ENCODE data around the gene FRAS1. TPM values are rescaled to one million over a fixed set of nuclear protein-coding genes. Genes with fewer than 3 reads are reported as not detected.

Gene FRAS1
- total and polyA plus RNA-seq, 2 donors (not counting 3 experiments of a cell fraction or from before 2014, with no cell fraction given): 1.4 to 3.6 TPM

DNA sequence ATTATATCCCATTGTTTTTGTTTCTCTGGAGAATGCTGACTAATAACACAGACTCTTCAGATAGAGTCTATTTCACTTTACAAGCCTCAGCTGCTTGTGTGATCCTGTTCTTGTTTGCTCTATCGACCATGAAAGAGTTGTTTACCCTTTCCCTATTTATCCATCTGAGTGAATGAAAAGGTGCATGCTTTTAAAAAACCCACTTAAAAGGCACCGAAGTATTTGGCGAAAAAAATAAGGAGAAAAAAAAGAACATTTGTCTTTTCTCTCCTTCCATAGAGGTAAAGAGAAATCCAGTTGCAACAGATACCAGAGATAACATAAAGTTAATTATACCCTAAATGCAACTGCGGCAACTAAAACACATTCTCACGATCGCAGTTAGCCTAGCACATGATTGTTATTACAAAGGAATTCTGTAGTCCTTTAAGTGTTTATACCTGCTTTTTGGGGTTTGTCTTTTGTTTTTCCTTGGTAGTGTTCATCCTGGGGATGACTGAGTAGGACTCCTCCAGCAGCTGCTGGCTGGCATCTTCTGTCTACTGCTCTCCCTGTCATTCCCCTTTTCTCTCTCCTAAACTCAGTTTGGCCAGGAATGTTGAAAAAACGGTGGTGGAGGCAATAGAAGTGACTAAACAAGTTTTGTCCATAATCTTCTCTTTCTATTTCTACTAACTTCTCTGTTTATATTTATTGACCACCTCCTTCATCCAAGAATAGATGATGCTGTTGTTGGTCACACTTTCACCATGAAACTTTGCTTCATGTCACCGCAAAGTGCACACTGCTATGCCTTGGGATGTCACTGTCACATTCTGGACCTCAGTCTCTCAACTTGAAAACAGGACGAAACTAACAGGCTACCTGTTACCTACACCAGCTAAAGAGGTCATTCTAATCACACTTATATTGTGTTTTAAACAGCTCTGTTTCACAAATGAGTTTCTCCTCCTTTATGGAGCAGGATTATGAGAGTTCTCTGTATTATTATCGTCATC lies 41.9 kb upstream of the FRAS1 start:
- no peak overlapping the region for H3K4me3 ChIP-seq (replicated peaks in 1 of 3; ENCODE audit: insufficient read depth in 1 of 3, low read depth in 1 of 3, low read length in 3 of 3)
- no peak overlapping the region for H3K9ac ChIP-seq (replicated peaks; ENCODE audit: extremely low read depth, insufficient read depth, low read length)
- intact Hi-C loops (cut with micrococcal nuclease): no loop called here
- no peaks in the 10 kb centered on the region for H3K9me3 ChIP-seq (replicated peaks; ENCODE audit: control insufficient read depth, insufficient read depth, low read length)
- H3K27me3 ChIP-seq (ENCODE audit: control insufficient read depth in 2 of 2, insufficient read depth in 2 of 2, low read length in 2 of 2): no peaks in the 10 kb centered on the region
- no peaks in the 10 kb centered on the region for H3K79me2 ChIP-seq (ENCODE audit: control insufficient read depth, insufficient read depth, low read length)
- ChIA-PET CTCF (no interaction called here), POLR2A (no interaction called here)
- no peaks in the 10 kb centered on the region for H3K4me1 ChIP-seq (ENCODE audit: control insufficient read depth, extremely low read depth, insufficient read depth, low read length)
- TF ChIP-seq POLR2AphosphoS5 (IDR thresholded peaks at IDR 0.05; ENCODE audit: insufficient read depth, low read depth, low read length) (no peak), FOS (IDR thresholded peaks at IDR 0.05; ENCODE audit: borderline replicate concordance, insufficient read depth, low read length) (no peak), MYC (IDR thresholded peaks at IDR 0.05; ENCODE audit: low read depth, low read length) (no peak), GATA2 (IDR thresholded peaks at IDR 0.05; ENCODE audit: insufficient read depth, insufficient read length, low read depth, low read length) (no peak), JUN (IDR thresholded peaks at IDR 0.05; ENCODE audit: borderline replicate concordance, insufficient read depth, insufficient read length, low read depth) (no peak), POLR2A (IDR thresholded peaks at IDR 0.05; ENCODE audit: low read depth, low read length) (no peak), EZH2 (IDR thresholded peaks at IDR 0.05; ENCODE audit: borderline replicate concordance, low read depth, low read length, severe bottlenecking) (no peak)
- TF ChIP-seq, protein P1, sequence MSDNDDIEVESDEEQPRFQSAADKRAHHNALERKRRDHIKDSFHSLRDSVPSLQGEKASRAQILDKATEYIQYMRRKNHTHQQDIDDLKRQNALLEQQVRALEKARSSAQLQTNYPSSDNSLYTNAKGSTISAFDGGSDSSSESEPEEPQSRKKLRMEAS (IDR thresholded peaks at IDR 0.05; ENCODE audit: insufficient read depth, insufficient read length): no peak
- TF ChIP-seq, protein P2, sequence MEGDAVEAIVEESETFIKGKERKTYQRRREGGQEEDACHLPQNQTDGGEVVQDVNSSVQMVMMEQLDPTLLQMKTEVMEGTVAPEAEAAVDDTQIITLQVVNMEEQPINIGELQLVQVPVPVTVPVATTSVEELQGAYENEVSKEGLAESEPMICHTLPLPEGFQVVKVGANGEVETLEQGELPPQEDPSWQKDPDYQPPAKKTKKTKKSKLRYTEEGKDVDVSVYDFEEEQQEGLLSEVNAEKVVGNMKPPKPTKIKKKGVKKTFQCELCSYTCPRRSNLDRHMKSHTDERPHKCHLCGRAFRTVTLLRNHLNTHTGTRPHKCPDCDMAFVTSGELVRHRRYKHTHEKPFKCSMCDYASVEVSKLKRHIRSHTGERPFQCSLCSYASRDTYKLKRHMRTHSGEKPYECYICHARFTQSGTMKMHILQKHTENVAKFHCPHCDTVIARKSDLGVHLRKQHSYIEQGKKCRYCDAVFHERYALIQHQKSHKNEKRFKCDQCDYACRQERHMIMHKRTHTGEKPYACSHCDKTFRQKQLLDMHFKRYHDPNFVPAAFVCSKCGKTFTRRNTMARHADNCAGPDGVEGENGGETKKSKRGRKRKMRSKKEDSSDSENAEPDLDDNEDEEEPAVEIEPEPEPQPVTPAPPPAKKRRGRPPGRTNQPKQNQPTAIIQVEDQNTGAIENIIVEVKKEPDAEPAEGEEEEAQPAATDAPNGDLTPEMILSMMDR (IDR thresholded peaks at IDR 0.05; ENCODE audit: extremely low read depth in 1 of 2, insufficient read depth in 1 of 2, low read depth in 1 of 2, low read length in 2 of 2): no peak
- H3K27ac ChIP-seq (ENCODE audit: insufficient read depth, low read depth, low read length): no peak overlapping the region
- dilution Hi-C loops (cut with MboI; ENCODE audit: extremely low pct_ligation_motif_present, low sequenced_read_pairs): no loop called here
- no peaks in the 10 kb centered on the region for H3K36me3 ChIP-seq (ENCODE audit: control insufficient read depth in 2 of 2, extremely low read depth in 1 of 2, insufficient read depth in 2 of 2, low read length in 2 of 2)
- no peaks in the 10 kb centered on the region for H3K9me1 ChIP-seq (replicated peaks; ENCODE audit: control insufficient read depth, extremely low read depth, insufficient read depth, low read length)
- no peak for DNase-seq (ENCODE audit: low read depth, low spot score)
- H4K20me1 ChIP-seq (replicated peaks; ENCODE audit: control insufficient read depth, extremely low read depth, insufficient read depth, low read length): no peaks in the 10 kb centered on the region
- no TSS peak for BruUV-seq (replicated peaks)
- H2AFZ ChIP-seq (ENCODE audit: low read depth, low read length): no peak overlapping the region
- FAIRE-seq: no peak
- H3K4me2 ChIP-seq (ENCODE audit: insufficient read depth, low read length): no peak overlapping the region

Measured in endothelial cell of umbilical vein (primary cell).